Endothelial cell of umbilical vein (primary cell): ENCODE results near the gene AMMECR1L.

Experiments used
- EZH2 ChIP-seq: IDR thresholded peaks from 2 replicates; pipeline ENCODE4 v1.6.1; 2012; ENCODE audit warnings: borderline replicate concordance, low read depth, mild to moderate bottlenecking, moderate library complexity, low read length, inconsistent platforms; ENCODE audit not compliant: severe bottlenecking
- FOS ChIP-seq: IDR thresholded peaks from 2 replicates; pipeline ENCODE4 v1.6.1; 2011; ENCODE audit warnings: mild to moderate bottlenecking, low read length, moderate library complexity, borderline replicate concordance; ENCODE audit not compliant: insufficient read depth
- MYC ChIP-seq: IDR thresholded peaks from one replicate; pipeline ENCODE4 v1.6.1; 2011; ENCODE audit warnings: mild to moderate bottlenecking, low read depth, low read length
- POLR2A ChIP-seq: IDR thresholded peaks from 2 replicates; pipeline ENCODE4 v1.6.1; 2012; ENCODE audit warnings: low read depth, mild to moderate bottlenecking, control low read depth, low read length
- POLR2AphosphoS5 ChIP-seq: IDR thresholded peaks from 2 replicates; pipeline ENCODE4 v1.6.1; 2012; ENCODE audit warnings: low read depth, mild to moderate bottlenecking, control low read depth, low read length, moderate library complexity; ENCODE audit not compliant: insufficient read depth
- TF ChIP-seq, protein P1 (sequence below), 2 donors: IDR thresholded peaks; 1 replicate in 1 of 2; 2 replicates in 1 of 2; pipeline ENCODE4 v1.5.1; 2011; ENCODE audit warnings: low read length in 2 of 2, mild to moderate bottlenecking in 2 of 2, moderate library complexity in 2 of 2, control low read depth in 1 of 2, inconsistent platforms in 1 of 2, low read depth in 1 of 2; ENCODE audit not compliant: insufficient read depth in 1 of 2; ENCODE audit errors: extremely low read depth in 1 of 2
- TF ChIP-seq, protein P2 (sequence below): IDR thresholded peaks from 2 replicates; pipeline ENCODE4 v1.6.1; 2011; ENCODE audit not compliant: insufficient read depth, insufficient read length

DNA sequence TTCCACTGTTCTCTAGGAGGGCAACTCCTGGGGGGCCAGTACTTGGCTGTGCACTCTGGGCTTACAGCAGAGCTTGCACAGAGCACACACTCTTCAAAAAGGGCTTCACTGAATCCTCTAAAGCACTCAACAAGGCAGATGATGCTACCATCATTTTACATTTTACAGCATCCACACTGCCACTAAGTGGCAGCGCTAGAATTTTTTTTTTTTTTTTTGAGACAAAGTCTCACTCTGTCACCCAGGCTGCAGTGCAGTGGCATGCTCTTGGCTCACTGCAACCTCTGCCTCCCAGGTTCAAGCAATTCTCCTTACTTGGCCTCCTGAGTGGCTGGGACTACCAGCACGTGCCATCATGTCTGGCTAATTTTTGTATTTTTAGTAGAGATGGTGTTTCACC, 8.6 kb downstream of the AMMECR1L start:
- TF ChIP-seq POLR2A = no peak
- no peak for TF ChIP-seq POLR2AphosphoS5
- TF ChIP-seq, protein P1, sequence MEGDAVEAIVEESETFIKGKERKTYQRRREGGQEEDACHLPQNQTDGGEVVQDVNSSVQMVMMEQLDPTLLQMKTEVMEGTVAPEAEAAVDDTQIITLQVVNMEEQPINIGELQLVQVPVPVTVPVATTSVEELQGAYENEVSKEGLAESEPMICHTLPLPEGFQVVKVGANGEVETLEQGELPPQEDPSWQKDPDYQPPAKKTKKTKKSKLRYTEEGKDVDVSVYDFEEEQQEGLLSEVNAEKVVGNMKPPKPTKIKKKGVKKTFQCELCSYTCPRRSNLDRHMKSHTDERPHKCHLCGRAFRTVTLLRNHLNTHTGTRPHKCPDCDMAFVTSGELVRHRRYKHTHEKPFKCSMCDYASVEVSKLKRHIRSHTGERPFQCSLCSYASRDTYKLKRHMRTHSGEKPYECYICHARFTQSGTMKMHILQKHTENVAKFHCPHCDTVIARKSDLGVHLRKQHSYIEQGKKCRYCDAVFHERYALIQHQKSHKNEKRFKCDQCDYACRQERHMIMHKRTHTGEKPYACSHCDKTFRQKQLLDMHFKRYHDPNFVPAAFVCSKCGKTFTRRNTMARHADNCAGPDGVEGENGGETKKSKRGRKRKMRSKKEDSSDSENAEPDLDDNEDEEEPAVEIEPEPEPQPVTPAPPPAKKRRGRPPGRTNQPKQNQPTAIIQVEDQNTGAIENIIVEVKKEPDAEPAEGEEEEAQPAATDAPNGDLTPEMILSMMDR (IDR thresholded peaks at IDR 0.05; ENCODE audit: extremely low read depth in 1 of 2, insufficient read depth in 1 of 2, low read depth in 1 of 2, low read length in 2 of 2) = no peak
- TF ChIP-seq, protein P2, sequence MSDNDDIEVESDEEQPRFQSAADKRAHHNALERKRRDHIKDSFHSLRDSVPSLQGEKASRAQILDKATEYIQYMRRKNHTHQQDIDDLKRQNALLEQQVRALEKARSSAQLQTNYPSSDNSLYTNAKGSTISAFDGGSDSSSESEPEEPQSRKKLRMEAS = no peak
- TF ChIP-seq MYC = no peak
- no peak for TF ChIP-seq EZH2
- no peak for TF ChIP-seq FOS
